ENCODE measurements around the gene VIPR2.
"Not testable (repeated sequence)": the region's sequence is repeated elsewhere in the genome, so short reads cannot be mapped to it uniquely, and the experiment has no call there.

The VIPR2 gene

DNA sequence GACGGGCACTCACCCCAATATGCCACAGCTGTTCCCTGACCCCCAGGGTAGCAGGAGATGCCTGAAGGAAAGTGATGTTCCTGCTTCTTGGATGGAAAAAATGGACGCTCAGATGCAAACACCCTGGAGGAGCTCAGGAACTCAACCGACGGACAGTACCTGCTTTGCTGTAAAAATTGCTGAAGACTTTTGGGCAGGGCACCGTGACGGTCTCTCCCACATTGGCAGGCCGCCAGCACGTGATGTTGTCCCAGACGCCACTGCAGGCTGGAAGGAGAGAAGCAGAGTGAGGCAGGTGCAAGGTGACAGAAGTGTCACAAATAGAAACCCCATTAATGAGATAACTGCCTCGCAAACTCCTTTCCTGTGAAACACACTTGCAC is 35.0 kb downstream of the VIPR2 start:
- peaks cover 9% of the 10 kb centered on the region for H3K27me3 Mint-ChIP-seq
- peaks cover 3% of the 10 kb centered on the region for H3K36me3 Mint-ChIP-seq (ENCODE audit: insufficient read depth)
- H3K27ac Mint-ChIP-seq (ENCODE audit: low read depth): no peak overlapping the region
- ATAC-seq (replicated peaks; ENCODE audit: extremely low read depth, poor library complexity, severe bottlenecking): no peak
- H3K9me3 Mint-ChIP-seq: no peaks in the 10 kb centered on the region
- H3K4me3 Mint-ChIP-seq: no peak overlapping the region
- peaks cover 14% of the 10 kb centered on the region for H3K4me1 Mint-ChIP-seq
- no peak for DNase-seq (ENCODE audit: low spot score in 2 of 2)

GRCh38 chr7:159108941-159109652 is 35.6 kb downstream of the VIPR2 start:
- Mint-ChIP-seq H3K9me3 (no peaks in the 10 kb centered on the region), H3K27ac (ENCODE audit: low read depth) (no peak overlapping the region)
- no peak for ATAC-seq (replicated peaks; ENCODE audit: extremely low read depth, poor library complexity, severe bottlenecking)

GRCh38 chr7:159108491-159108890 is 36.2 kb downstream of the VIPR2 start:
- Mint-ChIP-seq H3K9me3 (no peaks in the 10 kb centered on the region), H3K36me3 (ENCODE audit: insufficient read depth) (peaks cover 3% of the 10 kb centered on the region), H3K27me3 (no peaks in the 10 kb centered on the region), H3K4me1 (peaks cover 10% of the 10 kb centered on the region), H3K4me3 (no peak overlapping the region), H3K27ac (ENCODE audit: low read depth) (no peak overlapping the region)
- ATAC-seq (replicated peaks; ENCODE audit: extremely low read depth, poor library complexity, severe bottlenecking) (no peak), DNase-seq (ENCODE audit: low spot score in 2 of 2) (no peak)

More at GRCh38 chr7:159108941-159109652, 35.6 kb downstream of the VIPR2 start:
- DNase-seq (ENCODE audit: low spot score in 2 of 2): no peak
- H3K4me1 Mint-ChIP-seq: peaks cover 10% of the 10 kb centered on the region
- peaks cover 3% of the 10 kb centered on the region for H3K36me3 Mint-ChIP-seq (ENCODE audit: insufficient read depth)
- no peak overlapping the region for H3K4me3 Mint-ChIP-seq
- H3K27me3 Mint-ChIP-seq: peaks cover 4% of the 10 kb centered on the region

GRCh38 chr7:159107161-159107892 is 37.3 kb downstream of the VIPR2 start:
- DNase-seq (ENCODE audit: low spot score in 2 of 2) (no peak), ATAC-seq (replicated peaks; ENCODE audit: extremely low read depth, poor library complexity, severe bottlenecking) (no peak)
- H3K4me3 Mint-ChIP-seq: no peak overlapping the region
- H3K4me1 Mint-ChIP-seq: peaks cover 9% of the 10 kb centered on the region
- H3K9me3 Mint-ChIP-seq: no peaks in the 10 kb centered on the region
- no peaks in the 10 kb centered on the region for H3K27me3 Mint-ChIP-seq
- no peak overlapping the region for H3K27ac Mint-ChIP-seq (ENCODE audit: low read depth)
- peaks cover 3% of the 10 kb centered on the region for H3K36me3 Mint-ChIP-seq (ENCODE audit: insufficient read depth)

- no peaks in the 10 kb centered on the region for H3K9me3 Mint-ChIP-seq
- H3K36me3 Mint-ChIP-seq (ENCODE audit: insufficient read depth): peaks cover 5% of the 10 kb centered on the region
- H3K4me1 Mint-ChIP-seq: peaks cover 5% of the 10 kb centered on the region
- H3K27me3 Mint-ChIP-seq: no peaks in the 10 kb centered on the region
- H3K27ac Mint-ChIP-seq (ENCODE audit: low read depth): no peak overlapping the region
- DNase-seq (ENCODE audit: low spot score in 2 of 2) (no peak), ATAC-seq (replicated peaks; ENCODE audit: extremely low read depth, poor library complexity, severe bottlenecking) (no peak)
- H3K4me3 Mint-ChIP-seq: no peak overlapping the region
These were observed 38.5 kb downstream of the VIPR2 start for GRCh38 chr7:159105832-159106811.

DNA sequence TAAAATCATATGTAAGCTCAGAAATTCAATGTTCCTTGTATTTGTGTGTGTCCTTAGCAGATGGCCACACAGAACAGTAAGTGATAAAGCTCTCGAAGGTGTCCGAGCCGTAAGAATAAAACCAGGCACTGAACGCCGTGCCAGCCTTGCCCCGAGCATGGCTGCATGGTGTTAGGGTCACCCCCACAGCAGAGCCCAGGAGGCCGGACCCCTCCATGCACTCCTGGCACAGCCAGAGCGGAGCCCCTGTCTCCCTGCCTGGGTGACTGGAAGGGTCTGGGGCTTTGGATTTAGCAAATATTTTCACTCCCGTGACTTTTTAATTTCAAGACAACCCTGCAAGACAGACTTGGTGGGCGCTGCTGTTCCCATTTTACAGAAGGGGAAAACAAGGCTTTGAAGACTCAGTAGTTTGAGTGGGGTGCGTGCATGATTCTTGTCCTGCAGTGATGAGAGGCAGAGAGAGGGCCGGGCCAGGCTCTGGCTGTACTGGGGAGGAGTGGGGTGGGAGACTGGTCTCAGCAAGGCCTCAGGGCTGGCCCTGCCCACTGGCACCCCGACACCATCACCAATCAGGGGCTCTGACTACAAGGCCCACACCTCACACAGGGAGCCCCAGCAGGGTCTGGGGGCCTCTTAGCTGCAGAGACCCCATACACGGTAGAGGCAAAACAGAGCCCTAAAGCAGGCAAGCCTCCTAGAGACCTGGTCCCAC is 39.4 kb downstream of the VIPR2 start:
- Mint-ChIP-seq H3K27ac (ENCODE audit: low read depth) (no peak overlapping the region), H3K4me3 (no peak overlapping the region), H3K9me3 (no peaks in the 10 kb centered on the region), H3K36me3 (ENCODE audit: insufficient read depth) (peaks cover 8% of the 10 kb centered on the region), H3K4me1 (peaks cover 5% of the 10 kb centered on the region), H3K27me3 (no peaks in the 10 kb centered on the region)
- ATAC-seq (replicated peaks; ENCODE audit: extremely low read depth, poor library complexity, severe bottlenecking): no peak
- no peak for DNase-seq (ENCODE audit: low spot score in 2 of 2)

DNA sequence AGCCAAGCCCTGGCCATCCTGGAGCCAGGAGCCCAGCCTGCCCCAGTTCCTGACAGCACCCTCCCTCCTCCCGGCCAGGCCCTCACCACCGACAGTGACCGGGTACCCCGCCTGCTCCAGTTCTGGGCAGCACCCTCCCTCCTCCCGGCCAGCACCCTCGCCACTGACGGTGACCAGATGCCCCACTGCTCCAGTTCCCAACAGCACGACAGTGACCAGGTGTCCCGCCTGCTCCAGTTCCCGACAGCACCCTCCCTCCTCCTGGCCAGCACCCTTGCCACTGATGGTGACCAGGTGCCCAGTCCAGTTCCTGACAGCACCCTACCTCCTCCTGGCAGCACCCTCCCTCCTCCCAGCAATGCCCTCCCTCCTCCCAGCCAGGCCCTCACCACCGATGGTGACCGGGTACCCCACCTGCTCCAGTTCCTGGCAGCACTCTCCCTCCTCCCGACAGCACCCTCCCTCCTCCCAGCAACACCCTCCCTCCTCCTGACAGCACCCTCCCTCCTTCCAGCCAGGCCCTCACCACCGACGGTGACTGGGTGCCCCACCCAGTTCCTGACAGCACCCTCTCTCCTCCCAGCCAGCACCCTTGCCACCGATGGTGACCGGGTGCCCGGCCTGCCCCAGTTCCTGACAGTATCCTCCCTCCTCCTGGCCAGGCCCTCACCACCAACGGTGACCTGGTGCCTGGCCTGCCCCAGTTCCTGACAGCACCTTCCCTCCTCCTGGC is 40.3 kb downstream of the VIPR2 start:
- no peak overlapping the region for H3K4me3 Mint-ChIP-seq
- no peaks in the 10 kb centered on the region for H3K9me3 Mint-ChIP-seq
- H3K27ac Mint-ChIP-seq (ENCODE audit: low read depth): no peak overlapping the region
- no peak for ATAC-seq (replicated peaks; ENCODE audit: extremely low read depth, poor library complexity, severe bottlenecking)
- peaks cover 8% of the 10 kb centered on the region for H3K36me3 Mint-ChIP-seq (ENCODE audit: insufficient read depth)
- DNase-seq (ENCODE audit: low spot score in 2 of 2): no peak
- no peaks in the 10 kb centered on the region for H3K27me3 Mint-ChIP-seq
- peaks cover 5% of the 10 kb centered on the region for H3K4me1 Mint-ChIP-seq

GRCh38 chr7:159103382-159104187 is 41.1 kb downstream of the VIPR2 start:
- Mint-ChIP-seq H3K9me3 (no peaks in the 10 kb centered on the region), H3K27ac (ENCODE audit: low read depth) (no peak overlapping the region), H3K36me3 (ENCODE audit: insufficient read depth) (peaks cover 8% of the 10 kb centered on the region), H3K4me3 (no peak overlapping the region), H3K4me1 (peaks cover 5% of the 10 kb centered on the region), H3K27me3 (no peaks in the 10 kb centered on the region)
- no peak for DNase-seq (ENCODE audit: low spot score in 2 of 2)
- no peak for ATAC-seq (replicated peaks; ENCODE audit: extremely low read depth, poor library complexity, severe bottlenecking)

- H3K9me3 Mint-ChIP-seq: no peaks in the 10 kb centered on the region
- peaks cover 5% of the 10 kb centered on the region for H3K4me1 Mint-ChIP-seq
- H3K36me3 Mint-ChIP-seq (ENCODE audit: insufficient read depth): peaks cover 8% of the 10 kb centered on the region
- no peak for ATAC-seq (replicated peaks; ENCODE audit: extremely low read depth, poor library complexity, severe bottlenecking)
- H3K27ac Mint-ChIP-seq (ENCODE audit: low read depth): no peak overlapping the region
- DNase-seq (ENCODE audit: low spot score in 2 of 2): no peak
- H3K27me3 Mint-ChIP-seq: no peaks in the 10 kb centered on the region
- H3K4me3 Mint-ChIP-seq: no peak overlapping the region
These were observed 41.8 kb downstream of the VIPR2 start for GRCh38 chr7:159102681-159103381.

GRCh38 chr7:159101661-159102091 is 43.0 kb downstream of the VIPR2 start:
- not testable (repeated sequence) for H3K9me3 Mint-ChIP-seq; H3K36me3 Mint-ChIP-seq (ENCODE audit: insufficient read depth); DNase-seq (ENCODE audit: low spot score in 2 of 2); H3K4me1 Mint-ChIP-seq; H3K4me3 Mint-ChIP-seq; H3K27ac Mint-ChIP-seq (ENCODE audit: low read depth); H3K27me3 Mint-ChIP-seq; ATAC-seq (replicated peaks; ENCODE audit: extremely low read depth, poor library complexity, severe bottlenecking)

GRCh38 chr7:159101083-159101395 is 43.6 kb downstream of the VIPR2 start:
- H3K4me3 Mint-ChIP-seq; DNase-seq (ENCODE audit: low spot score in 2 of 2); ATAC-seq (replicated peaks; ENCODE audit: extremely low read depth, poor library complexity, severe bottlenecking); H3K4me1 Mint-ChIP-seq; H3K36me3 Mint-ChIP-seq (ENCODE audit: insufficient read depth); H3K27ac Mint-ChIP-seq (ENCODE audit: low read depth); H3K9me3 Mint-ChIP-seq; H3K27me3 Mint-ChIP-seq: not testable (repeated sequence)

Data from central memory CD8-positive, alpha-beta T cell (primary cell).